Muscle of arm (tissue), 12 donors: ENCODE data around the gene BAZ2B. TPM values are rescaled to one million over a fixed set of nuclear protein-coding genes. Genes with fewer than 3 reads are reported as not detected.

ENCODE experiments used
- polyA plus RNA-seq, 12 donors: library from polyadenylated mRNA; unstranded; fragments of 120-200 nt; gene quantifications; one replicate each; pipeline ENCODE4 v1.2.1, GENCODE V29; 2013; ENCODE audit not compliant: insufficient read length in 12 of 12

Gene BAZ2B
- polyA plus RNA-seq, 12 donors: 27.6 to 65.0 (median 36.6) TPM; not detected in 1

Other genes with a start within 250 kb of the BAZ2B start
- 100 to 1,000 TPM in 9 of 12 donors, 10 to 100 TPM in 2, not detected in 1; 80.7 to 162 (median 122) TPM for gene MARCHF7, start 96.0 kb upstream of the BAZ2B start, polyA plus RNA-seq
- gene CD302, start 181.7 kb upstream of the BAZ2B start, polyA plus RNA-seq: 10 to 100 TPM in 11 of 12 donors, not detected in 1; 15.8 to 27.5 (median 20.0) TPM